Measurements from ENCODE around the gene AEBP2. TPM values are rescaled to one million over a fixed set of nuclear protein-coding genes. Genes with fewer than 3 reads are reported as not detected.

AEBP2 gene
- total and polyA plus RNA-seq, 2 of the 4 experiments (the other 2 are of a cell fraction) = 15.5 to 21.7 TPM

DNA sequence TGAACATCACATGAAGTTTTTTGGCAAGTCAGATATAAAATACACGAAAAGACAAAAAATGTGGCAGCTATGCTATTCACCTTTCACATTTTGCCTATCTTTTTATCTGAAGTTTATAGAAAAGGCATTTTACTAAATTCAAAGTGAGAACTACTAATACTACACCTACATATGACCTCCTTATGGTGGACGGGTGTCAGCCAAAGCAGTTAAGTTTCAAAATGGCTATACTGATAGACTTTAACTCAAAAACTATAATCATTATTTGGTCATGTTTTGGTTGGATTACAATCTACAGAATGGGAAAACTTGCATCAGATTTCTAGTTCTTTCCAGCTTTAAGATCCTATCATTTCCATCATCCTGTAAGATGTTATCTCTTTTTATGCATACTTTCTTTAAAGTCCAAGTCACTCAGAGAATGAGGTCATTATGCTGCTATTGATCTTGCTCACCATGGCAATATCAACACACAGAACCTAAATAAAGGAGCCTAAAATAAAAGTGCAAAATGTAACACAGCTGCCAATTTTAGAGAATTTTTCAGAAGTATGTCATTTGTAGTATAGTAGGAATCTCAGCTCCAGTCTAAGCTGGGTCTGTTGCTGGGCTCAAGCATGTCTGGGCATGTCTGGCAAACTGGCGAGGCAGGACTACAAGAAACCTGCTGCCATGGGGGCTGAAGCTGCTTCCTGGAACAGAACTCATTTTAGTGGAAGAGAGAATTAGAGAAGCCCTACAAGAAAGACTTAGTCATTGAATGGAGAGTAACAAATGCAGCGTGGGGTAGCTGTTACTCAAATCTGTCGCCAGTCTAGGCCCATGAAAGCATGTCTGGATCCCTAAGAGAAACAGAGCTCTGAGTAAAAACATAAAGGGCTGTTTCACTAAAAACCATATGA is 7.6 kb upstream of the AEBP2 start:
- H2BK20ac ChIP-seq (ENCODE audit: low read depth, low read length) = peak overlapping the region; percentile 100
- dilution Hi-C loops (cut with HindIII; ENCODE audit: low sequenced_read_pairs, unreplicated experiment) (no loop called here), intact Hi-C loops (cut with micrococcal nuclease) (no loop called here), in situ Hi-C loops (cut with MboI; ENCODE audit: low sequenced_read_pairs) (loop anchor here (10.0 kb wide), 1 partner anchor 57 kb away; no protein-coding TSS in a partner anchor)
- POLR2A ChIA-PET (ENCODE audit: unreplicated experiment) = no interaction called here
- H2AFZ ChIP-seq (replicated peaks; ENCODE audit: low read length, poor library complexity) = peak overlapping the region; percentile 70
- H2BK120ac ChIP-seq (ENCODE audit: low read depth, low read length) = peak overlapping the region; percentile 100
- H3K9ac ChIP-seq (ENCODE audit: low read depth, low read length) = peak overlapping the region; percentile 57
- peak overlapping the region; percentile 99 for H2BK5ac ChIP-seq (ENCODE audit: low read depth, low read length, poor library complexity, severe bottlenecking)
- peak; percentile 95 for ATAC-seq (ENCODE audit: low read depth)
- no peak for TF ChIP-seq RAD21 (IDR thresholded peaks at IDR 0.05; ENCODE audit: low read length)
- TF ChIP-seq, protein P1, sequence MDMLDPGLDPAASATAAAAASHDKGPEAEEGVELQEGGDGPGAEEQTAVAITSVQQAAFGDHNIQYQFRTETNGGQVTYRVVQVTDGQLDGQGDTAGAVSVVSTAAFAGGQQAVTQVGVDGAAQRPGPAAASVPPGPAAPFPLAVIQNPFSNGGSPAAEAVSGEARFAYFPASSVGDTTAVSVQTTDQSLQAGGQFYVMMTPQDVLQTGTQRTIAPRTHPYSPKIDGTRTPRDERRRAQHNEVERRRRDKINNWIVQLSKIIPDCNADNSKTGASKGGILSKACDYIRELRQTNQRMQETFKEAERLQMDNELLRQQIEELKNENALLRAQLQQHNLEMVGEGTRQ (IDR thresholded peaks at IDR 0.05; ENCODE audit: low read depth, low read length) = no peak
- TF ChIP-seq NFE2L2 (IDR thresholded peaks at IDR 0.05; ENCODE audit: low read depth, low read length) = 0 out of 2 replicates have a peak, but pooled peaks have one; percentile 35
- peak; percentile 46; the same call in 1 of the 2 replicates for TF ChIP-seq CEBPB (IDR thresholded peaks at IDR 0.05; ENCODE audit: low read depth, low read length)
- TF ChIP-seq POLR2A (IDR thresholded peaks at IDR 0.05; ENCODE audit: low read depth, low read length) = peak; percentile 51
- H3K23ac ChIP-seq (ENCODE audit: low read depth, low read length) = peak overlapping the region; percentile 97
- 75% methylated on average over 2 of the region's 5 CpGs; no CpG with 5 or more reads in 1 of the 2 experiments for WGBS, 2 experiments (ENCODE audit: extremely low coverage in 2 of 2, insufficient read length in 1 of 2)
- peak overlapping the region; percentile 98 for H3K14ac ChIP-seq (replicated peaks; ENCODE audit: low read depth, low read length)
- H4K91ac ChIP-seq (ENCODE audit: insufficient read depth, low read depth, low read length) = peak overlapping the region; percentile 87
- peak overlapping the region; percentile 99 for H4K5ac ChIP-seq (ENCODE audit: low read depth, low read length)
- H3K4me3 ChIP-seq (ENCODE audit: insufficient read depth, low read depth, low read length) = no peak overlapping the region
- H2BK15ac ChIP-seq (ENCODE audit: low read depth, low read length) = peak overlapping the region; percentile 55; the same call in 2 of the 3 replicates
- H4K20me1 ChIP-seq (ENCODE audit: insufficient read depth, low read length) = no peaks in the 10 kb centered on the region
- peak overlapping the region; percentile 99 for H3K27ac ChIP-seq (ENCODE audit: insufficient read depth, low read length)
- H3K9me3 ChIP-seq (ENCODE audit: control insufficient read depth, insufficient read depth, low read length) = no peaks in the 10 kb centered on the region
- H3K18ac ChIP-seq (ENCODE audit: low read depth, low read length) = peak overlapping the region; percentile 98
- CTCF ChIA-PET = interaction anchor here (0.7 to 1.1 kb wide), 3 partner anchors 9 to 493 kb away, joined by 3 read pairs; no protein-coding TSS in a partner anchor
- peak overlapping the region; percentile 92 for H2AK5ac ChIP-seq (ENCODE audit: low read depth, low read length)
- DNase-seq = peak; percentile 88
- peak overlapping the region; percentile 90; the same call in 1 of the 2 replicates for H3K56ac ChIP-seq (ENCODE audit: extremely low read depth, insufficient read depth, low read length)
- no TSS peak for BruUV-seq (replicated peaks)
- no peaks in the 10 kb centered on the region for H3K36me3 ChIP-seq (ENCODE audit: control insufficient read depth, insufficient read depth, low read length)
- no peaks in the 10 kb centered on the region for H3K79me1 ChIP-seq (ENCODE audit: low read depth in 1 of 2, low read length in 2 of 2)
- peaks cover 10% of the 10 kb centered on the region for H3K4me1 ChIP-seq (ENCODE audit: control insufficient read depth, insufficient read depth, low read length)
- peak overlapping the region; percentile 89 for H2AK9ac ChIP-seq (replicated peaks; ENCODE audit: low read depth, low read length, poor library complexity)
- H3K27me3 ChIP-seq (ENCODE audit: control insufficient read depth, insufficient read depth, low read length) = no peaks in the 10 kb centered on the region
- peak overlapping the region; percentile 67 to 99 for H4K8ac ChIP-seq (ENCODE audit: low read depth in 2 of 2, low read length in 2 of 2)
- peak overlapping the region; percentile 98 for H3K4ac ChIP-seq (ENCODE audit: low read depth, low read length)
- H3K9me1 ChIP-seq (ENCODE audit: insufficient read depth, low read length) = peaks cover 6% of the 10 kb centered on the region; the same call in 1 of the 2 replicates
- H3K4me2 ChIP-seq (ENCODE audit: low read depth, low read length) = no peak overlapping the region

Measured in IMR-90 (cell line).